Measurements from ENCODE around the gene KRT2. TPM values are rescaled to one million over a fixed set of nuclear protein-coding genes. Genes with fewer than 3 reads are reported as not detected.

Gene KRT2
- total and polyA plus RNA-seq, 2 of the 8 experiments (the other 6 are each of a cell fraction or from before 2014, with no cell fraction given): not detected

GRCh38 chr12:52699960-52700359 lies 47.9 kb upstream of the KRT2 start:
- POLR2A ChIA-PET (ENCODE audit: partially characterized antibody): no interaction called here
- no peak overlapping the region for H2BK5ac ChIP-seq (ENCODE audit: low read depth, low read length)
- H3K4ac ChIP-seq (replicated peaks; ENCODE audit: insufficient read length, low read depth, low read length): no peak overlapping the region
- H4K20me1 ChIP-seq (replicated peaks in 1 of 2; ENCODE audit: control insufficient read depth in 1 of 2, insufficient read depth in 2 of 2, low read length in 2 of 2): no peaks in the 10 kb centered on the region
- H2BK120ac ChIP-seq (replicated peaks; ENCODE audit: low read depth, low read length): no peak overlapping the region
- no peak overlapping the region for H4K8ac ChIP-seq (ENCODE audit: extremely low read depth, insufficient read depth, low read length)
- H3K4me1 ChIP-seq (replicated peaks in 1 of 4; ENCODE audit: control insufficient read depth in 3 of 4, insufficient read depth in 4 of 4, low read length in 3 of 4): no peaks in the 10 kb centered on the region; a peak in 1 of 7 replicates
- no peak overlapping the region for H2AFZ ChIP-seq (ENCODE audit: low read length)
- DNase-seq (ENCODE audit: low read depth in 1 of 2, low spot score in 2 of 2) (no peak), FAIRE-seq (no peak)
- no peak overlapping the region for H2BK15ac ChIP-seq (ENCODE audit: low read length)
- H3K9me3 ChIP-seq (ENCODE audit: insufficient read depth in 2 of 2, low read depth in 1 of 2, low read length in 1 of 2): no peaks in the 10 kb centered on the region
- CTCF ChIA-PET (ENCODE audit: partially characterized antibody): interaction anchor here (1.2 to 1.6 kb wide), 2 partner anchors 15 to 118 kb away, joined by 3 to 4 read pairs; no protein-coding TSS in a partner anchor
- H3K79me1 ChIP-seq (ENCODE audit: low read depth, low read length): no peaks in the 10 kb centered on the region; the same call in 1 of the 2 replicates
- H4K91ac ChIP-seq (replicated peaks; ENCODE audit: insufficient read length, low read length): no peak overlapping the region
- H4K5ac ChIP-seq (ENCODE audit: insufficient read length, low read depth, low read length): no peak overlapping the region
- H2BK20ac ChIP-seq (ENCODE audit: low read length): no peak overlapping the region
- H3K79me2 ChIP-seq (ENCODE audit: control insufficient read depth in 1 of 2, insufficient read depth in 2 of 2, low read length in 2 of 2): no peaks in the 10 kb centered on the region
- TF ChIP-seq BRCA1 (IDR thresholded peaks at IDR 0.05; ENCODE audit: low read depth, low read length) (no peak), ATF2 (IDR thresholded peaks at IDR 0.05; ENCODE audit: low read length) (no peak), BACH1 (IDR thresholded peaks at IDR 0.05; ENCODE audit: low read length) (no peak), SUZ12 (IDR thresholded peaks at IDR 0.05; ENCODE audit: low read length) (no peak), SP4 (IDR thresholded peaks at IDR 0.05; ENCODE audit: low read length) (no peak), ASH2L (IDR thresholded peaks at IDR 0.05; ENCODE audit: low read length) (no peak), RAD21 (IDR thresholded peaks at IDR 0.05 in 1 of 2, conservative IDR thresholded peaks at IDR 0.05 in 1 of 2; ENCODE audit: low read depth in 2 of 2, low read length in 2 of 2) (no peak), POLR2AphosphoS5 (IDR thresholded peaks at IDR 0.05; ENCODE audit: low read depth, low read length) (no peak), SP1 (IDR thresholded peaks at IDR 0.05; ENCODE audit: low read depth, low read length) (no peak), RNF2 (IDR thresholded peaks at IDR 0.05; ENCODE audit: borderline replicate concordance, low read depth, low read length, missing control alignments, poor library complexity, severe bottlenecking) (no peak), RBBP5 (IDR thresholded peaks at IDR 0.05; ENCODE audit: borderline replicate concordance, low read depth, low read length) (no peak), TEAD4 (IDR thresholded peaks at IDR 0.05; ENCODE audit: low read depth, low read length) (no peak), CTBP2 (IDR thresholded peaks at IDR 0.05; ENCODE audit: borderline replicate concordance, insufficient read depth, insufficient read length, low read length) (no peak)
- no peak overlapping the region for H3K56ac ChIP-seq (replicated peaks; ENCODE audit: insufficient read length, low read depth, low read length)
- H3K4me2 ChIP-seq (ENCODE audit: insufficient read depth in 1 of 2, low read depth in 2 of 2, low read length in 2 of 2): no peak overlapping the region
- peaks cover 4% of the 10 kb centered on the region; the same call in 1 of the 2 replicates for H3K23me2 ChIP-seq (ENCODE audit: low read depth, low read length)
- no peak overlapping the region for H3K4me3 ChIP-seq (ENCODE audit: extremely low read depth in 1 of 4, insufficient read depth in 2 of 4, low read depth in 3 of 4, low read length in 4 of 4)
- no peak overlapping the region for H2BK12ac ChIP-seq (ENCODE audit: low read depth, low read length)
- WGBS, 2 experiments (ENCODE audit: extremely low coverage in 1 of 2, insufficient coverage in 1 of 2, insufficient read length in 1 of 2, insufficient replicate concordance in 2 of 2, low coverage in 1 of 2, low lambda C conversion rate in 2 of 2, missing lambda C conversion rate in 1 of 2): 89% methylated on average over 2 of the region's 2 CpGs; no CpG with 5 or more reads in 1 of the 2 experiments
- no peak overlapping the region for H3K9ac ChIP-seq (replicated peaks in 1 of 4; ENCODE audit: extremely low read depth in 1 of 4, low read depth in 3 of 4, low read length in 3 of 4)
- no peak overlapping the region for H3K23ac ChIP-seq (ENCODE audit: insufficient read length)
- H3K27ac ChIP-seq (ENCODE audit: low read depth, low read length): no peak overlapping the region
- H2AK5ac ChIP-seq (ENCODE audit: low read depth, low read length): no peak overlapping the region
- H3K36me3 ChIP-seq (ENCODE audit: control insufficient read depth in 2 of 4, insufficient read depth in 4 of 4, low read length in 3 of 4): no peaks in the 10 kb centered on the region
- H3K27me3 ChIP-seq (replicated peaks in 1 of 4; ENCODE audit: control insufficient read depth in 3 of 4, extremely low read depth in 1 of 4, insufficient read depth in 3 of 4, low read length in 3 of 4): no peaks in the 10 kb centered on the region; a peak in 1 of 7 replicates
- no peak overlapping the region for H3K14ac ChIP-seq (ENCODE audit: insufficient read length)
- no peak overlapping the region for H3K18ac ChIP-seq (ENCODE audit: extremely low read depth, low read length)
